Measurements from ENCODE around the gene CEMIP.

The CEMIP gene

DNA sequence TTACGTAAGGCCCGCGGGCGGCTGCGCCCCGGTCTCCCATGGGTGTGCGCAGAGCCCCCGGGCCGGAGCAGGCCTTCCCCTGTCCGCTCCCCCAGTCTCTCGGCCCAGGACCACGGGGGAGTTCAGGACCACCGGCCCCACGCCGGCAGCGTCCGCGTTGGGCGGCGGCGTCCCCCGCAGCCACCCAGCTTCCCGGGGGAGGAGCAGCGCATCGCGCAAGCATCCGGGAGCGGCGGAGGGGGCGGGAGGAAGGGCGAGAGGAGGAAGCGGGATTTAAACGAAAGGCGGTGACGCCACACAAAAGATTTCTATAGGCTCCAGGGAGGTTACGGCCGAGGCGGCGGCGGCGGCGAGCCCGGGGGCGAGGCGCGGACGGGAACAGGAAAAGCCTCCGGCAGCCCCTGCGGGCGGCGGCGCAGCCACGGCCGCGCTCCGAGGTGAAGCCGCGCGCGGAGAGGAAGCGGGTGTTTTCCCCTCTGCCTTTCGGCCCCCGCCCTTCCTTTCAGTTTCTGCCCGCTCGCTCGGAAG lies 221.5 kb downstream of the CEMIP start, which contains the start of gene TLNRD1:
TSS of gene TLNRD1 (plus strand) at position 300 of the 528 bp plus-strand sequence. CDS start 1,349 bp downstream, outside the sequence.
- H3K4me1 ChIP-seq (ENCODE audit: control insufficient read depth in 1 of 2, insufficient read depth in 2 of 2, low read length in 2 of 2): peaks cover 1 to 25% of the 10 kb centered on the region in 2 donors
- no peaks in the 10 kb centered on the region for H3K27me3 ChIP-seq (ENCODE audit: low read depth, low read length)
- peaks cover 0 to 9% of the 10 kb centered on the region in 2 donors for H3K36me3 ChIP-seq (ENCODE audit: control insufficient read depth in 1 of 2, insufficient read depth in 2 of 2, low read length in 2 of 2)
- no peaks in the 10 kb centered on the region for H3K9me3 ChIP-seq (ENCODE audit: control insufficient read depth in 1 of 2, low read length in 2 of 2)
- H3K4me3 ChIP-seq (ENCODE audit: low read depth in 1 of 2, low read length in 2 of 2): peak within 1 kb of the TSS; percentile 76 to 77
- H3K27ac ChIP-seq (ENCODE audit: low read length): peak within 1 kb of the TSS; percentile 88
